Placental pericyte (primary cell): Measurements from ENCODE around the gene LPAR6. TPM values are rescaled to one million over a fixed set of nuclear protein-coding genes. Genes with fewer than 3 reads are reported as not detected.

Experiments
- small RNA-seq: library from RNA; depleted of rRNA; stranded (forward); fragments of <200 nt; gene quantifications from one replicate; pipeline ENCODE3, GENCODE V24; 2012; ENCODE audit warnings: low replicate concordance
- total RNA-seq: library from RNA; depleted of rRNA; stranded (reverse); fragments of >200 nt; gene quantifications from 2 replicates; pipeline ENCODE4 v1.2.3, GENCODE V29; 2012

Gene LPAR6, protein sequence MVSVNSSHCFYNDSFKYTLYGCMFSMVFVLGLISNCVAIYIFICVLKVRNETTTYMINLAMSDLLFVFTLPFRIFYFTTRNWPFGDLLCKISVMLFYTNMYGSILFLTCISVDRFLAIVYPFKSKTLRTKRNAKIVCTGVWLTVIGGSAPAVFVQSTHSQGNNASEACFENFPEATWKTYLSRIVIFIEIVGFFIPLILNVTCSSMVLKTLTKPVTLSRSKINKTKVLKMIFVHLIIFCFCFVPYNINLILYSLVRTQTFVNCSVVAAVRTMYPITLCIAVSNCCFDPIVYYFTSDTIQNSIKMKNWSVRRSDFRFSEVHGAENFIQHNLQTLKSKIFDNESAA
- 0.66 and 6.7 TPM in 2 replicates for total RNA-seq

DNA sequence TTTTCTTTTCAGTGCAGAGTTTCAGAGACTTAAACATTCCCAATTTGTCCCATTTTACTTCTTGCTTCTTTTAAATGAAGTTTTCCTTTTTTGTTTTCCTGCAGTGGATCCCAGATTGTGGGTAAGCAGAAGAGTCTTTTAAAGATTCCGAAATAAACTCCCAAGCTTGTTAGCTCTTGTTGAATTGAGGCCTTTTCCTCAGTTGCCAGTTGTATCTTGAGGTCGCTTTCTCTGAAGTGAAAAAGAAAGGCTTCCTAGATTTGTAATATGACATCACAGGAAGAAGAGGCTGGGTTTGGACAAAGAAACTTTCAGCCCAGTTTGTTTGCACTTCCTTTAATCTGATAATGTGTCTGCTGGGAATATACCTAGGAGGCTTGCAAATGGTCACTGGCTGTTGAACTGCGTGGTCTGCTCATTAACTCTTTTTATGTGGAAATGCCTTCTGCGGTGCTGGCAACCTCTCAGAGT, at the start of gene LPAR6:
Gene LPAR6 (minus strand): TSS at position 233 of the 471 bp plus-strand sequence. CDS start 690 bp downstream, outside the sequence.

Small RNA genes lying within 50 kb of the gene (small RNA-seq; reads per million reads assigned to genes)
- gene RF00017, result not detected

Other genes with a start within 250 kb of the LPAR6 start
- gene ITM2B, start 179.9 kb downstream of the LPAR6 start, total RNA-seq, result 83.5 and 277 TPM in 2 replicates
- 30.0 and 50.4 TPM in 2 replicates for gene RB1, start 109.4 kb downstream of the LPAR6 start, total RNA-seq
- gene RCBTB2, start 120.0 kb upstream of the LPAR6 start, total RNA-seq, result 3.7 and 6.0 TPM in 2 replicates
- 0.88 TPM in 1 of 2 replicates, not detected in the other for gene CYSLTR2, start 240.8 kb upstream of the LPAR6 start, total RNA-seq